NCI-H460 (cell line): Measurements from ENCODE around the gene TRMT10A. TPM values are rescaled to one million over a fixed set of nuclear protein-coding genes. Genes with fewer than 3 reads are reported as not detected.
"Not testable (repeated sequence)": the region's sequence is repeated elsewhere in the genome, so short reads cannot be mapped to it uniquely, and the experiment has no call there.

Experiments
- DNase-seq: peaks from one replicate; pipeline ENCODE4 v3.0.0-alpha.2; 2016; ENCODE audit warnings: low read depth; ENCODE audit errors: extremely low read depth
- total RNA-seq: library from RNA; depleted of rRNA; stranded (reverse); fragments of >200 nt; shearing (Covaris generic); gene quantifications from 2 replicates; pipeline ENCODE4 v1.2.3, GENCODE V29; 2014; rRNA removed

TRMT10A gene
- total RNA-seq, 1 experiment from 2014 or later: 13.0 TPM

DNA sequence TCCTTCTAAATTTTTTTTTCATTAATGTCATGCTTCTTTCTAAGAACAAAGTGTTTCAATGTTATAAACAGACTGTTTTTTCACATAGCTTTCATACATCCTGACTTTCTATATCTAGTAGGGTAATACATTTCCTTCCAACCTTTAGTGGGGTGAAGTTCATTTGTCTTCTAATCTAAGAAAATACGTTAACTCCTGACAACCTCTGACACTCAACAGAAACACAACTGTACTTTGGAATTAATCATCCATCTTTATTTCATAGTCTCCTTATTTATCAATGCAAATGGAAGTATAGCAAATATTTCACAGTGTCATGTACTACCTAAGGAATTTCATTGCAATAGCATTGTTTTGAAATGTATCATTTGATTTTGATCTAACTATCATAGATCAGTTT lies 8.0 kb upstream of the TRMT10A start:
- DNase-seq: no peak

DNA sequence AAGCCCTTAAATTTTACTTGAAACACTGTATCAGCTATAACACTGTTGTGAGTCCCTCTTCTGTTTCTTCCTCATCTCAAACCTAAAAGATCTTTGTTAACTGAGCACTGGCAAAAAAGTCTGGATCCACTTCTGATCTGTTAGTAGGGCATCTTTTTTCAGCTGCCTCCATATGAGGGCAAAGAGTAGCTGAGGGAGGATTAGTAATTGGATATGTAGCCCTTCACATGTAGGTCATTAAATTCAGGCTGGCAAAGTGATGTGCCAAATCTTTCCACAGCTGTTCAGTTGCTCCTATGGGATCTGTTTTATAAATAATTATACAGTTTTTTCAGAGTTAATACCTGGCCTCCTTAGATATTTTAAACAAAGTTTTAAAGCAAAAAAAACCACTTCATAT lies 1.1 kb upstream of the TRMT10A start:
- no peak for DNase-seq

DNA sequence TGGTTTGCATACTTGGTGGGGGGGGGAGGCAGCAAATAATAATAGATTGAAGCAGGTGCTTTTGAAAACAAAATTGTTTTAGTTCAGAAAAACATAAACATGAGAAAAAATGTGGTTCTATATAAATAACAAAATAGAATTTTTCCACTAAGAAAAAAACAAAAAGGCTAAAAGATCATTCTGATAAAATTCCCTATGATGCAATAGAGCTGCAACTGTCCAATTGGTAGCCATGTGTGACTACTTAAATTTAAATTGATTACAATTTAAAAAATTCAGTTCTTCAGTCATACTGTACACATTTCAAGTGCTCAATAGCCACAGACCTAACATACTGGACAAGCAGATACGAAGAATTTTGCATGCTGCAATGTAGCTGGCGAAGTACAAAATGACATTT lies 11.0 kb downstream of the TRMT10A start:
- DNase-seq: no peak

DNA sequence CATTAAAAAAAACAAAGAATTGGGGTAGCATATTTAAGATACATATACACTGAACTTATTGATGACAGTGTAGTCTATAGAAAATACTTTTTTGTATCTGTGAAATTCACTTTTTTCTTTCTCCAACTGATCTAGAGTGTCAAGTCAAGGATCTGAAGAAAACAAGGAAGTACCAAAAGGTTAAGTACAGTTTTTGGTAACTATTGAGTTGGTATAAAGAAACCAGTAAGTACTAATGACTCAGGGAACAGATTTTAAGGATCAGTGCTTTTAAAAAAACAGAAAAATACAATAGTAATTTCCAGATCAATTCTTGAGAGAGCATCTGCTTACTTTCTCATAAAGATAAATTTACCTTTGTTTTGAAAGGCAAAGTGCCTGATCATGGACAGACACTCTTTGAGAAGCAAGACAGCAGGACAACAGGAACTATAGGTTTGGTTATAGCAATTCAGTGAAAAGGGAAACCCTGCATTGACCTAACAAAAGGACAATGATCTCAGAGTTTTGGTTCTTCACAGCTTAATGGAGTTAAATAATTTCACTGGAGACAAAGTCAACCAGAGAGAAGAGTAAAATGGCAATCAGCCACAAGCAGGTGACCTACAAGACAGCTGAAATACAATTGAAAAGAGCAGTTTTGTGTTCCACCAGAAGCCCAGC lies 23.4 kb downstream of the TRMT10A start:
- DNase-seq: no peak

DNA sequence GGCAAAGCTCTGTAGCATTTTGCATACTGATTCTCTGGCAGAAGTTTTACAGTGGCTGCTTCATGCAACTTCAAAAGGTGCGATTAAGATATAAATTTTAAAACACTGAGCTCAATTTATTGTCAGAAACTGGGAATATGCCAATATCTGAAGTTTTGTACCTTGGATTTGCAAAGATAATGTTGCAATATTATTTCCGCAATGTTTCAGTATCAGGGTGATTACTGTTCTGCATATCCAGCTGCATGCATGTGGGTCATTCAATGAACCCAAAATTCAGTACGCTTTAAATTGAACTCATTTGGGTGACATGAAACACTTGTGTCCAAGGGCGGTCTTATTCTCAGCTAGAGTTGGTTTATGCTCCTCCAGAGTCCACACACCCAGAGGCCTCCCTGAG lies 26.2 kb downstream of the TRMT10A start:
- no peak for DNase-seq

DNA sequence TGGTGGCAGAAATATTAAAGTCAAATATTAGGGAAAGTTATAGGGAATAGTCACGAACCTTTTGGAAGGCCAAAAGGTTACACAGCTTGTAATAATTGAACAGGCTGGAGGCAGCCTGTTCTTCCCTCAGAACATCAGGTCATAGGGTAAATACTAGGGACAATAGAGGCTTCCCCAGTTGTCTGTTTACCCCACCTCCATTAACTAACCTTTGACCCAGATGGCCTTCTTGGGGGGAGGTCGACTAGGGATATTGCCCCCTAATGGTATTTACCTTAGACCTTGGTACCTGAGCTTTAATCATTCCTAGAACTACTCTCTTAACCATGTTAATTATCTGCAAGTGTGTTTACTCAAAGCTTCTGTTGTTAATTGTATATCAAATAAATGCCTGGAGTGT lies 27.0 kb downstream of the TRMT10A start:
- no peak for DNase-seq

DNA sequence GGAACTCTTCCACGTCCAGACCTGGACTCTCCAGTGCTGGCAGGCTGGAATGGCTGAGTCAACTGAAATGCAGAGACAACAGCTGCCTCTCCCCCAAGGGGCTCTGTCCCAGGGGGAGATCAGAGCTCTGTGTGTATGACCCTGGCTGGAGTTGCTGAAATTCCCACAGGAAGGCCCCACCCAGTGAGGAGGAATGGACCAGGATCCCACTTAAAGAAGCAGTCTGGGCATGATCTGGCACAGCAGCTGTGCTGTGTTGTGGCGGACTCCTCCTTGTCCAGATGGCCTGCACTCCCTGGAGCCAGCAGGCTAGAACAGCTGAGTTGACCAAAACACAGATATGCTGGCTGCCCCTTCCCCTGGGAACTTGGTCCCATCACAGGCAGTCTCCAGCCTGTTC lies 27.6 kb downstream of the TRMT10A start:
- no peak for DNase-seq

DNA sequence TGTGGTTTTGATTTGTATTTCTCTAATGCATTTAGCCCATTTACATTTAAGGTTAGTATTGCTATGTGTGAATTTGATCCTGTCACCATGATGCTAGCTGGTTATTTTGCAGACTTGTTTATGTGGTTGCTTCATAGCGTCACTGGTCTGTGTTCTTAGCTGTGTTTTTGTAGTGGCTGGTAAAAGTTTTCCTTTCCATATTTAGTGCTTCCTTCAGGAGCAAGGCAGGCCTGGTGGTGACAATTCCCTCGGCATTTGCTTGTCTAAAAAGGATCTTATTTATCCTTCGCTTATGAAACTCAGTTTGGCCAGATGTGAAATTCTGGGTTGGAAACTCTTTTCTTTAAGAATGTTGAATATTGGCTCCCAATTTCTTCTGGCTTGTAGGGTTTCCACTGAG lies 29.1 kb downstream of the TRMT10A start:
- DNase-seq: not testable (repeated sequence)

DNA sequence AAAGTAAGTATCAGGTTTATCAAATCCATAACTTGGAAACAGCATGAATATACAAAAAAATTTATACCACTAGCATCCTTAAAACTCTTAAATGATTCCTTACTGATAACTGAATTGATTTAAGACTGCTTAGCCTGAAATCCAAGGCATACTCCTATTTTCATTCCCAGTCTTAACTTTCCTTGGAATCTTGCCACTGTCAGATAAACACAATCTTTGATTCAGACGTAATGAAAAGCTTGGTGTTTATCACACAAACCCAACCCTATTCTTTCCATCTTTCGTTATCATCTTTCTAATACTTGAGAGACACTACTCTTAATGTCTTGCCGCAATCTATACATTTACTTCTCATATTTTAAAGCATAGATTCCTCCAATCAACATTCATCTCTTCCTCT lies 33.9 kb downstream of the TRMT10A start:
- DNase-seq: no peak

DNA sequence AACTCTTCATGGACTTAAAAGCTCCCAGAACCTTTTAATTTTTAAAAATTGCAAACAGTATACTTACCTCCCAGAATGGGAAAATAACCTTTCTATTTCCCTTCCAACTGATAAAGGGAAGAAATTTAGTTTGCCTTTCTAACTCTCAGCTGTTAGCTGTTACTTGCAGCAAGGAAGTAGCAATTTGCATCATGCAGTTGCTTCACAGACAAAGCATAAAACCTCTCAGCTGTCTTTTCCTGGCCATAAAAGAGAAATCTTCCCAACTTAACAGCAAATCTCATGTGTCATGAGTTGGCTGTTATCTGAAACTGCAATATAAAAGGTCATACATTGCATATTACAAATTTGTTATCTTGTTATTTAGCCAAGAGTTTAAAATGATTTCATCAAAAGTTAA lies 34.6 kb downstream of the TRMT10A start:
- DNase-seq: no peak

DNA sequence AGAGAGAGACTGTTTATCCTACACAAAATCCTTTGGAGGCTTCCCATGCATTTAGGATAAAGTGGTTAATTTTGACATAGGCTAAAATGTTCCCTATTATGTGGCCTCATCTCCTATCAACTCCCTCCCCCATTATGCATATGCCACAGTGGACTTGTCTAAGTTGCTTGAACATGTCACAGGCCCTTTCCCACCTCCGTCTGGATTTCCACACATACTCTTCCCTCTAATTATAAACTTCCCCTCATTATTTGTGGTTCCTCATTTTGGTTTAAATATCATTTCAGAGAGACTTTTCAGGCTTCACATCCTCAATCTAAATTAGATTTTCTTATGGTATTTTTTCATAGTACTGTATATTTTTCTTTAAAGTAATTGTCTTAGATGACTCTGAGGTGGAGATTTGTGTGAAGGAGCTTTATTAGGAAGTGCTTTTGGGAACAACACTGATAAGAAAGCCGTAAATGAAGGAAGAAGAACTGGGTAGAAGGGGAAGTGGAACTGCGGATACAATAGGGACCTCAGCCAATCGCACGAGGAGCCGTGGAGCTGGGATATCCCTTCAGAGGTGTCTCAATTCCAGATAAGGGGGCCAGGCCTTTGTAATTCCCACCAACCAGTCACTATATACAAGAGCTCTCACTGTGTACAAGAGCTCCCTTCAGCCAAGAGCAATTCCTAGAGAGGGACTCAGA lies 45.1 kb downstream of the TRMT10A start:
- DNase-seq: no peak

DNA sequence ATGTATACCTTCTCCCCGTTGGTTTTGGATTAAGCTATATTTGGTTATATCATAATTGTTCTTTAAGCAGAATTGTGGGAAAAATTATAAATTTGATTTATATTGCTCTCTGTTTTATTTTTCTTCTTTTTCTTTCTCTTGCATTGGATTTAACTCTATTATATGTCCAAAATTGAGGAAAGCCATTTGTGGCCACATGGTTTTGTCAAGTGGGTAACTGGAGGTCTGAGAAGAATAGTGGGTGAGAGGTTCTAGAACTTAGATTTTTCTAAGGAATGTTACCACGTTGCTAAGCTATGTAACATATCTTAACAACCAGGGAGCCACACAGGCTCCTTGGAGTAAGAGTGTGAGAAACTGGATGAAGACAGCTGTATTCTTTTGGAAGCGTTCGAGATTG lies 53.1 kb downstream of the TRMT10A start, which contains the start of gene C4orf17:
Gene C4orf17, plus strand, starts transcription at position 301 of the 400 bp plus-strand sequence. CDS start 2,061 bp downstream, outside the sequence.
- DNase-seq: no peak

DNA sequence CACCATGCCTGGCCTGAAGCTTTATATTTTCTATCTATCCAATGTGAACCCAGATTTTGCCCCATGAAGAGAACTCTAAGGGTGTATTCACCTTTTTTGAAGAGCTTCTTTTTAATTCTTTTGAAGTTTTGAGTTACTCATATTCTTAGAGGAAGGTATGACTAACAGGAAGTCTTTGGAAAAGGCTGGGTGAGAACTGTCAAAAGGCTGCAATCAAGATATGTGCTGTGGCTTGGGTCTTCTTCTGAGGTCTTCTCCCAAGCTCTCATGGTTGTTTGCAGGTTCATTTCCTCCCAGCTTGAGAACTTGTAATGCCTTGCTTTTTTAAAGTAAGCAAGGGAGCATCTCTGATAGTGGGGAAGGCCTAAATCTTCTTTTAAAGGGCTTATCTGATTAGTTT lies 56.1 kb downstream of the TRMT10A start:
- no peak for DNase-seq

DNA sequence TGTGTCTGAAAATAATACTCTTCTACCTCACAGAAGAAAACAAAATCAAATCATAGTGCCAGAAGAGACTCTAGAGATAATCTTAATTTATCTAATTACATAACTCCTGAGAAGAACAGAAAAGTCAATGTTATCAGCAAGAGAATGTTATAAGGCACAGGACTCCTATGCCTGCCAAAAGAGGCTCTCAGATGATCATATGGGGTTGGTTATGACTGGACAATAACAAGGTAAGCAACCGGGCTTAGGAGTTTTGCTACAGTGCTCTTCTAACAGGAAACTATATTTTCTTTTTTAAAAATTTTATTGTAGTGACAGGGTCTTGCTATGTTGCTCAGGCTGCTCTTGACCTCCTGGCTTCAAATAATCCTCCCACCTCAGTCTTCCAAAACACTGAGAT lies 56.5 kb downstream of the TRMT10A start:
- no peak for DNase-seq

DNA sequence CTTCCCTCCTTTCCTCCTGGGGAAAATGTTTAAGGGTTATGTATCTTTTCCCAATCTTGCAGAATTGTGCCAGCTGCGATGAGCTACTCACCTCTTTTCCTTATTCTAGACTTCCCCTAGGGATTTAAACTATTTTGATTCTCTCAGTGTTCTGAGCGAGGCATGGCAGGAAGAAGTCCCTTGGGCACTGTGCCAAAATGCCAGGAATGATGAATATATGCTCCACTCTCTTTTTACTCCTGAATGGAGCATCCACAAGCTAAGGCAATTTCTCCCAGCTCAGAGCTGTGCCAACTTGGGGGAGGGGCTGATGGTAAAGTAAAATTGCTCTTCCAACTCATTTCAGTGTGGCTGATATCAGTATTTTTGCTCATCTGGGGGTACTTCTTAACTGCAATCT lies 57.1 kb downstream of the TRMT10A start:
- no peak for DNase-seq

DNA sequence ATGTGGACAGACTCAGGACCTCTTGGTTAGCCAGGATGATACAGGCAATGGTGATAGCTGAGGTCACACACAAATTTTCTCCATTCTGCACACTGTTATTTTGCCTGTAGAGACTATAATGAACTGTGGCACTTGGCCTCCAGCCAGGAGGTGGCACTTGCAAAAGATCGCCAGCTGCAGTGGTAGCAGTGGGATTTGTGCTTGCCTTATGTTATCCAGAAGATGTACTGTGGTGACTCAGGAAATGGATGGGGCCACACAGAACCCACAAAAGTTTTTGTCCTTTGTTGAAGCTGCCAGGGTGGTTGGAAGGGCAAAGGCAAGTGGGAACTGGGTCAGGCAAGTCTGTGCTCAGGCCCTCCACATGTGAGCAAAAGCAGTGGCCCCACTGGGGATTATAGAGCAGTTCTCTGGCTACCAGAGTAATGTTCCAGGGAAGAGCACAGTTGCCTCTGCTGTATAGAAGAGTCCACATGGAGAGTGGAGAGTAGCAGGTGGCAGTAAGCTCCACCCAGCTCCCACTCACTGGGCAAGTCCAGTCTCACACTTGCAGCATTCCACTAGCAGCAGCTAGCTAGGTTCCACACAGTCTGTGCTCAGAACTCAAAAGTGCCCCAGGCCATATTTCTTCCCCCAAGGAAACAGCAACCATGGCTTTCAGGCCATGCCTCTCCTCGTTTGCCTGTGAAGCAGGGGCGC lies 58.9 kb downstream of the TRMT10A start:
- DNase-seq: no peak

Other genes with a start within 250 kb of the TRMT10A start
- not detected in 2 replicates for gene ADH1B, start 242.6 kb downstream of the TRMT10A start, total RNA-seq
- not detected in 2 replicates for gene ADH1C, start 211.3 kb downstream of the TRMT10A start, total RNA-seq
- not detected in 2 replicates for gene ADH7, start 128.7 kb downstream of the TRMT10A start, total RNA-seq
- 0.10 TPM in 1 of 2 replicates, not detected in the other for gene C4orf17, start 53.0 kb downstream of the TRMT10A start, total RNA-seq
- gene MTTP, start 10.8 kb upstream of the TRMT10A start, total RNA-seq: 0.05 TPM in 1 of 2 replicates, not detected in the other
- 0.05 and 0.06 TPM in 2 replicates for gene C4orf54, start 93.8 kb upstream of the TRMT10A start, total RNA-seq